Esophagus squamous epithelium (tissue), 4 donors: ENCODE data around the gene SLC39A3.

Experiments
- CTCF ChIP-seq, 6 experiments: fragments of 450-650 bp in 4 of 6; fragments of 200-600 bp in 2 of 6; sonication (generic) in 2 of 6; IDR thresholded peaks; one replicate each; pipeline ENCODE4 v1.5.1; 2016 to 2019; ENCODE audit warnings: antibody characterized with exemption in 6 of 6, mild to moderate bottlenecking in 4 of 6, moderate library complexity in 4 of 6
- POLR2A ChIP-seq, 4 donors: fragments of 450-650 bp; IDR thresholded peaks; one replicate each; pipeline ENCODE4 v1.6.1; 2017; ENCODE audit warnings: antibody characterized with exemption in 4 of 4, mild to moderate bottlenecking in 4 of 4, moderate library complexity in 3 of 4

- TF ChIP-seq CTCF (IDR thresholded peaks at IDR 0.05): no peak
- TF ChIP-seq POLR2A (IDR thresholded peaks at IDR 0.05): no peak
Measured at GRCh38 chr19:2716722-2717637, 22.8 kb downstream of the SLC39A3 start.
